ENCODE results near the gene PTPN1. TPM values are rescaled to one million over a fixed set of nuclear protein-coding genes. Genes with fewer than 3 reads are reported as not detected.
"Not testable (repeated sequence)": the region's sequence is repeated elsewhere in the genome, so short reads cannot be mapped to it uniquely, and the experiment has no call there.

PTPN1 gene
- total RNA-seq, 1 experiment from 2014 or later, result 57.1 TPM

GRCh38 chr20:50478162-50478990, 31.8 kb upstream of the PTPN1 start:
- DNase-seq (ENCODE audit: low read depth), result peak; percentile 58

- DNase-seq (ENCODE audit: low read depth), result no peak
These were observed 28.4 kb upstream of the PTPN1 start for GRCh38 chr20:50481741-50482140.

GRCh38 chr20:50482396-50482981, 27.7 kb upstream of the PTPN1 start:
- no peak for DNase-seq (ENCODE audit: low read depth)

GRCh38 chr20:50484271-50484976, 25.8 kb upstream of the PTPN1 start:
- DNase-seq (ENCODE audit: low read depth), result peak; percentile 34

- no peak for DNase-seq (ENCODE audit: low read depth)
These were observed 22.8 kb upstream of the PTPN1 start for GRCh38 chr20:50487397-50487796.

GRCh38 chr20:50488236-50488806, 21.9 kb upstream of the PTPN1 start:
- DNase-seq (ENCODE audit: low read depth), result peak; percentile 52

- no peak for DNase-seq (ENCODE audit: low read depth)
These were observed 19.0 kb upstream of the PTPN1 start for GRCh38 chr20:50491168-50491567.

GRCh38 chr20:50491926-50492634, 18.1 kb upstream of the PTPN1 start:
- no peak for DNase-seq (ENCODE audit: low read depth)

GRCh38 chr20:50493881-50494253, 16.3 kb upstream of the PTPN1 start:
- no peak for DNase-seq (ENCODE audit: low read depth)

GRCh38 chr20:50494428-50494827, 15.8 kb upstream of the PTPN1 start:
- no peak for DNase-seq (ENCODE audit: low read depth)

GRCh38 chr20:50496773-50497385, 13.3 kb upstream of the PTPN1 start:
- peak; percentile 55 for DNase-seq (ENCODE audit: low read depth)

GRCh38 chr20:50498071-50498776, 12.0 kb upstream of the PTPN1 start:
- peak; percentile 93 for DNase-seq (ENCODE audit: low read depth)

- no peak for DNase-seq (ENCODE audit: low read depth)
These were observed 10.2 kb upstream of the PTPN1 start for GRCh38 chr20:50499938-50500337.

GRCh38 chr20:50501972-50502745, 8.0 kb upstream of the PTPN1 start:
- no peak for DNase-seq (ENCODE audit: low read depth)

GRCh38 chr20:50504231-50504823, 5.9 kb upstream of the PTPN1 start:
- no peak for DNase-seq (ENCODE audit: low read depth)

- no peak for DNase-seq (ENCODE audit: low read depth)
These were observed 4.0 kb upstream of the PTPN1 start for GRCh38 chr20:50506270-50506579.

- not testable (repeated sequence) for DNase-seq (ENCODE audit: low read depth)
These were observed 2.4 kb upstream of the PTPN1 start for GRCh38 chr20:50507745-50508144.

- DNase-seq (ENCODE audit: low read depth), result no peak
These were observed 1.9 kb upstream of the PTPN1 start for GRCh38 chr20:50508171-50508755.
